Chondrocyte (in vitro differentiated cells): ENCODE measurements around the gene RASAL1. TPM values are rescaled to one million over a fixed set of nuclear protein-coding genes. Genes with fewer than 3 reads are reported as not detected.

Experiments used
- DNase-seq: peaks from one replicate; pipeline ENCODE4 v3.0.0; 2021; ENCODE audit warnings: mixed read lengths, low spot score
- H3K27ac Mint-ChIP-seq: one replicate; pipeline ENCODE4 v1.8.0; 2021; ENCODE audit warnings: mild to moderate bottlenecking, moderate library complexity, mixed read lengths; ENCODE audit not compliant: unreplicated experiment
- H3K27me3 Mint-ChIP-seq: 2 replicates; pipeline ENCODE4 v1.8.0; 2021; ENCODE audit warnings: low read depth, mixed read lengths
- H3K36me3 Mint-ChIP-seq: 2 replicates; pipeline ENCODE4 v1.8.0; 2021; ENCODE audit warnings: low read depth, mixed read lengths
- H3K4me1 Mint-ChIP-seq: 2 replicates; pipeline ENCODE4 v1.8.0; 2021; ENCODE audit warnings: low read depth, mild to moderate bottlenecking, mixed read lengths
- H3K4me3 Mint-ChIP-seq: one replicate; pipeline ENCODE4 v1.8.0; 2021; ENCODE audit warnings: mild to moderate bottlenecking, moderate library complexity, mixed read lengths; ENCODE audit not compliant: unreplicated experiment
- H3K9me3 Mint-ChIP-seq: 2 replicates; pipeline ENCODE4 v1.8.0; 2021; ENCODE audit warnings: low read depth, mixed read lengths
- total RNA-seq: library from RNA; stranded (reverse); gene quantifications from 3 replicates; pipeline ENCODE4 v1.2.1, GENCODE V29; 2021
- TF ChIP-seq, protein P1 (sequence below): fragments of 200-600 bp; sonication (generic); IDR thresholded peaks from 2 replicates; pipeline ENCODE4 v1.5.0; 2021; ENCODE audit warnings: antibody characterized with exemption, mild to moderate bottlenecking, moderate library complexity

RASAL1 gene
- total RNA-seq, 1 donor from 2014 or later: not detected

DNA sequence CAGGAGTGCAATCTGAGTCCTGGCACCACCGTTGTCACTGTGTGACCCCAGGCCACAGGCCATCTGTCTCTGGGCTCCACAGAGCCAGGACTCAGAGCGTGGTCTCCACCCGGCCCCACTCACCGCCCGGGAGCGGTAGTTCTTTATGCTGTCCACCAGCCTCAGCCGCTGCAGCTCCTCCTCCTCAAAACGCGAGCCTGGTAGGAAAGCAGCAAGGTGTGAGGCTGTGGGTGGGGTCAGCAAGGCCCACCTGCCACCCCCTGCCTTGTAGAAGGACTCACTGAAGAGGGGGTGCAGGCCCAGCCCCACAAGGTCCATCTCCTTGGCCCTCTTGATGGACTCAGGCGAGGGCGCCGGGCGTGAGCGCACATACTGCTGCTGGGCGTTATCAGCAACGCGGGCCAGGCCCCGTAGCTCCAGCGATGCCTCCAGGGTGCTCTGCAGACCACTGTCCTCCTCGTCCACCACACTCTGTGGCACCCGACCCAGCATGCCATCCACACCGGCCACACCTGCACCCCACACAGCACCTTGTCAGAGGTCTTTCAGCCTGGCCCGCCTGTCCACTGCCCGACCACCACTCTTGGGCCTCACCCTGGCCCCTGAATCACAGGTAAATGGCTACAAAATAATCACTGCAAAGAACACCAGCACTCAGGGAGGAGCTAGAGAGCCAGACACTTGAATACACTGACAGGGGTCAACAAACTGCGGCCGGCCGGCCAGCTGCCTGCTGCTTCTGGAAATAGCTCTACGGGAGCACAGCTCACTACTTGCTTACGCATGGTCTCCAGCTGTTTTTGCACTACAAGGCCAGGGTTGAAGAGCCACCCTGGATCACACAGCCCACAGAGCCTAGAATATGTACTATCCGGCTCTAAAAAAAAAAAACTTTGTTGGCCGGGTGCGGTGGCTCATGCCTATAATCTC is 30.2 kb upstream of the RASAL1 start:
- TF ChIP-seq, protein P1, sequence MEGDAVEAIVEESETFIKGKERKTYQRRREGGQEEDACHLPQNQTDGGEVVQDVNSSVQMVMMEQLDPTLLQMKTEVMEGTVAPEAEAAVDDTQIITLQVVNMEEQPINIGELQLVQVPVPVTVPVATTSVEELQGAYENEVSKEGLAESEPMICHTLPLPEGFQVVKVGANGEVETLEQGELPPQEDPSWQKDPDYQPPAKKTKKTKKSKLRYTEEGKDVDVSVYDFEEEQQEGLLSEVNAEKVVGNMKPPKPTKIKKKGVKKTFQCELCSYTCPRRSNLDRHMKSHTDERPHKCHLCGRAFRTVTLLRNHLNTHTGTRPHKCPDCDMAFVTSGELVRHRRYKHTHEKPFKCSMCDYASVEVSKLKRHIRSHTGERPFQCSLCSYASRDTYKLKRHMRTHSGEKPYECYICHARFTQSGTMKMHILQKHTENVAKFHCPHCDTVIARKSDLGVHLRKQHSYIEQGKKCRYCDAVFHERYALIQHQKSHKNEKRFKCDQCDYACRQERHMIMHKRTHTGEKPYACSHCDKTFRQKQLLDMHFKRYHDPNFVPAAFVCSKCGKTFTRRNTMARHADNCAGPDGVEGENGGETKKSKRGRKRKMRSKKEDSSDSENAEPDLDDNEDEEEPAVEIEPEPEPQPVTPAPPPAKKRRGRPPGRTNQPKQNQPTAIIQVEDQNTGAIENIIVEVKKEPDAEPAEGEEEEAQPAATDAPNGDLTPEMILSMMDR: no peak
- no peaks in the 10 kb centered on the region for H3K9me3 Mint-ChIP-seq
- no peak overlapping the region for H3K27ac Mint-ChIP-seq
- no peak for DNase-seq
- H3K36me3 Mint-ChIP-seq: peaks cover 39% of the 10 kb centered on the region
- peaks cover 5% of the 10 kb centered on the region for H3K4me1 Mint-ChIP-seq
- H3K4me3 Mint-ChIP-seq: no peak overlapping the region
- H3K27me3 Mint-ChIP-seq: no peaks in the 10 kb centered on the region

DNA sequence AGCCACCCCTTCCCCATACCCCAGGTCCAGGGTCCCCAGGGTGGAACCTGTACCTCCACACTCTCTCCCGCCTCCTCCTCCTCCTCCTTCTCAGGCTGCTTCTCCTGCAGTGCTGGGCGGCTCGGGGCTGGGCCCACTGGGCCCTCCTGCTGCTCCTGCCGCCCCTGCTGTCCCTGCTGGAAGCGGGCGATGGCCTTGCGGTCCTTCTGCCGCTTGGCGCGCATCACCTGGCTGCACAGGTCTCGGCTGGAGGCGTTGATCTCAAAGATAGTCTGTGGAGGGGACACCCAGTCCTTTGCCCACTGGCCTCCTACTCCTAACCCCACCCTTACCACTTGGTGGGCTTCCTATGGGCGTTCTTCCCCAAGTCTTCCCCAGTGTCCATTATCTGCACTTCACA is 28.5 kb upstream of the RASAL1 start:
- no peak for DNase-seq
- Mint-ChIP-seq H3K27ac (no peak overlapping the region), H3K27me3 (no peaks in the 10 kb centered on the region), H3K4me1 (peaks cover 5% of the 10 kb centered on the region), H3K9me3 (no peaks in the 10 kb centered on the region), H3K36me3 (peaks cover 44% of the 10 kb centered on the region), H3K4me3 (no peak overlapping the region)
- TF ChIP-seq, protein P1: no peak

DNA sequence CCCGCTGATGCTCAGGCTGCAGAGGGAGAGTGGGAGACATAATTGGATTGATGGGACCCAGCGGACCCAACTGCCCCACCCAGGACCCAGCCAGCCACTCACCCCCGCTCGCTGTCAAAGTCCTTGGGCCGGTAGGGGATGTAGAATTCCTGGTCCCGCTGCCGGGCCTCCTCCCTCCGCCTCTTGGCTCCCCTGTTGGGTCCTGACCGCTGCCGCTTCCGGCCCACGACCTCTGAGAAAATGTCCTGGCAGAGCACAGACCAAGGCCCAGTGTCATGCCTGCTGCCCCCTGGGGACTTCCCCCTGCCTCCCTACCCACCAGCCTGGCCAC is 27.4 kb upstream of the RASAL1 start:
- Mint-ChIP-seq H3K27me3 (no peaks in the 10 kb centered on the region), H3K27ac (no peak overlapping the region), H3K4me3 (no peak overlapping the region), H3K36me3 (peaks cover 43% of the 10 kb centered on the region), H3K4me1 (peaks cover 5% of the 10 kb centered on the region), H3K9me3 (no peaks in the 10 kb centered on the region)
- TF ChIP-seq, protein P1: no peak
- no peak for DNase-seq

DNA sequence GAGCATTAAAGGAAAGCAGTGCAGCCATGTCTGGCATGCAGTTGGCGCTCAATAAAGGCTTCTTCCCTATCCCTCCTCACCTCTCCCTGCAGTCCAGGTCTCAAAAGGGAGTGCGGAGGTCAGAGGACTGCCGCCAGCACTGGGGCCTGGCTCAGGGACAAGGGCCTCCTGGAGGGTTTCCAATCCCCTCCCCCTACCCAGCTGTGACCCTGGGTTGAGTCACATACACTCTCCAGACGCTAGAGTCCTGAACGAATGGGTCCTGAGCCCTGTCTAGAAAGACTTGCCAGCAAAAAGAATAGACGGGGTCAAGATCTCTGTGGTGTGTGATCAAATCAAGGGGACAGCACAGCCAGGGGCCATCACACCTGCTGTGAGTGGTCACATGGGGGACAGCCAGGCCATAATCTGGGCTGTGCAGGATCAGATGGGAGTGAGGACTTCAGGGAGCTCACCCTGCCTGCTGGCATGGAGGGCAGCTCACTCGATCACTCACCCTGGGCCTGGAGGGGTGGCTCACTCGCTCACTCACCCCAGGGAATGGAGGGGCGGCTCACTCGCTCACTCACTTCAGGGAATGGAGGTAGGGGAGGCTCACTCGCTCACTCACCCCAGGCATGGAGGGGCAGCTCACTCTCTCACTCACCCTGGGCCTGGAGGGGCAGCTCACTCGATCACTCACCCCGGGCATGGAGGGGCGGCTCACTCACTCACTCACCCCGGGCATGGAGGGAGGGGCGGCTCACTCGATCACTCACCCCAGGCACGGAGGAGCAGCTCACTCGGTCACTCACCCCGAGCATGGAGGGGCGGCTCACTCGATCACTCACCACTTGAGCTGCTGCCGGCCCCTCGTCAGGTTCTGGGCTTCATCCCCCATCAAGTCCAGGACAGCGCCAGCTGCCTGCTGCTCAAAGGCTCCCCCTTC is 26.8 kb upstream of the RASAL1 start:
- no peak for DNase-seq
- peaks cover 45% of the 10 kb centered on the region for H3K36me3 Mint-ChIP-seq
- H3K4me3 Mint-ChIP-seq: no peak overlapping the region
- H3K9me3 Mint-ChIP-seq: no peaks in the 10 kb centered on the region
- TF ChIP-seq, protein P1: no peak
- no peaks in the 10 kb centered on the region for H3K27me3 Mint-ChIP-seq
- H3K4me1 Mint-ChIP-seq: peaks cover 5% of the 10 kb centered on the region
- H3K27ac Mint-ChIP-seq: no peak overlapping the region

DNA sequence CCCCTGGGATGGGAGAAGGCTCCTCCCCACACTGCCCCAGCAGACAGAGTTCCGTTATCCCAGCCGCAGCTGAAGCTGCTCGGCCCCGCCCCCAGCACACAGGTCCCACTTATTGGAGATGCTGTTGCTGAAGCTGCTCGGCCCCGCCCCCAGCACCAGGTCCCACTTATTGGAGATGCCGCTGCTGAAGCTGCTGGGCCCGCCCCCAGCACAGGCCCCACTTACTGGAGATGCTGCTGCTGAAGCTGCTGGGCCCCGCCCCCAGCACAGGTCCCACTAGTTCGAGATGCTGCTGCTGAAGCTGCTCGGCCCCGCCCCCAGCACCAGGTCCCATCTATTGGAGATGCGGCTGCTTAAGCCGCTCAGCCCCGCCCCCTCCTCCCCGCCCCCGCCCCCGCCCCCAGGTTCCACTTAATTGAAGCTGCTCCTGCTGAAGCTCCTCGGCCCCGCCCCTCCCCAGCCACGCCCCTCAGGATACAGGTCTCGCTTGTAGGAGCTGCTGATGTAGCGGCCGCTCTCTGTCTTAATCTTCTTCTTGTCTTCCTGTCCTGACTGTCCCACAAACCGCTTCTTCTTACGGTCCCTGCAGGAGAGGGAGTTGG is 26.0 kb upstream of the RASAL1 start:
- TF ChIP-seq, protein P1: no peak
- Mint-ChIP-seq H3K36me3 (peaks cover 45% of the 10 kb centered on the region), H3K27me3 (no peaks in the 10 kb centered on the region), H3K4me3 (no peak overlapping the region), H3K9me3 (no peaks in the 10 kb centered on the region), H3K4me1 (peaks cover 5% of the 10 kb centered on the region), H3K27ac (no peak overlapping the region)
- DNase-seq: no peak
